Neural crest cell (in vitro differentiated cells): ENCODE data around the gene LMCD1. TPM values are rescaled to one million over a fixed set of nuclear protein-coding genes. Genes with fewer than 3 reads are reported as not detected.

ENCODE experiments used
- DNase-seq: peaks from one replicate; pipeline ENCODE4 v3.0.0; 2021; ENCODE audit warnings: low read depth, mixed read lengths, low spot score
- H3K27ac Mint-ChIP-seq: one replicate; pipeline ENCODE4 v1.8.0; 2021; ENCODE audit warnings: mild to moderate bottlenecking, mixed read lengths; ENCODE audit not compliant: unreplicated experiment
- H3K27me3 Mint-ChIP-seq: 2 replicates; pipeline ENCODE4 v1.8.0; 2021; ENCODE audit warnings: low read depth, mild to moderate bottlenecking, mixed read lengths
- H3K36me3 Mint-ChIP-seq: 2 replicates; pipeline ENCODE4 v1.8.0; 2021; ENCODE audit warnings: low read depth, mild to moderate bottlenecking, mixed read lengths
- H3K4me1 Mint-ChIP-seq: 2 replicates; pipeline ENCODE4 v1.8.0; 2021; ENCODE audit warnings: mixed read lengths
- H3K4me3 Mint-ChIP-seq: one replicate; pipeline ENCODE4 v1.8.0; 2021; ENCODE audit warnings: mild to moderate bottlenecking, mixed read lengths
- H3K9me3 Mint-ChIP-seq: 2 replicates; pipeline ENCODE4 v1.8.0; 2021; ENCODE audit warnings: mixed read lengths
- CTCF ChIP-seq: fragments of 200-600 bp; sonication (generic); conservative IDR thresholded peaks from 2 replicates; pipeline ENCODE4 v1.5.0; 2021; ENCODE audit warnings: antibody characterized with exemption, mild to moderate bottlenecking
- total RNA-seq: library from RNA; stranded (reverse); gene quantifications from 2 replicates; pipeline ENCODE4 v1.2.1, GENCODE V29; 2021

Gene LMCD1
- total RNA-seq, 1 donor from 2014 or later, result 28.4 TPM

GRCh38 chr3:8540456-8540855 lies 38.8 kb downstream of the LMCD1 start:
- Mint-ChIP-seq H3K4me1 (peaks cover 9% of the 10 kb centered on the region), H3K27ac (no peak overlapping the region), H3K27me3 (no peaks in the 10 kb centered on the region), H3K9me3 (no peaks in the 10 kb centered on the region), H3K4me3 (no peak overlapping the region), H3K36me3 (peaks cover 23% of the 10 kb centered on the region)
- DNase-seq, result no peak
- TF ChIP-seq CTCF, result no peak

GRCh38 chr3:8541486-8541885 lies 39.9 kb downstream of the LMCD1 start:
- no peak for TF ChIP-seq CTCF
- DNase-seq, result no peak
- Mint-ChIP-seq H3K27ac (no peak overlapping the region), H3K4me3 (no peak overlapping the region), H3K36me3 (peaks cover 21% of the 10 kb centered on the region), H3K9me3 (no peaks in the 10 kb centered on the region), H3K4me1 (peaks cover 4% of the 10 kb centered on the region), H3K27me3 (no peaks in the 10 kb centered on the region)

- H3K4me3 Mint-ChIP-seq, result no peak overlapping the region
- no peak overlapping the region for H3K27ac Mint-ChIP-seq
- DNase-seq, result no peak
- H3K9me3 Mint-ChIP-seq, result no peaks in the 10 kb centered on the region
- no peak for TF ChIP-seq CTCF
- no peaks in the 10 kb centered on the region for H3K27me3 Mint-ChIP-seq
- H3K4me1 Mint-ChIP-seq, result peaks cover 4% of the 10 kb centered on the region
- H3K36me3 Mint-ChIP-seq, result peaks cover 20% of the 10 kb centered on the region
Observed at GRCh38 chr3:8542190-8543135, 40.8 kb downstream of the LMCD1 start.

- Mint-ChIP-seq H3K4me3 (no peak overlapping the region), H3K27me3 (no peaks in the 10 kb centered on the region), H3K9me3 (no peaks in the 10 kb centered on the region), H3K4me1 (peaks cover 26% of the 10 kb centered on the region), H3K27ac (peak overlapping the region; percentile 15), H3K36me3 (peaks cover 15% of the 10 kb centered on the region)
- DNase-seq, result no peak
- TF ChIP-seq CTCF, result no peak
Observed at GRCh38 chr3:8546609-8547008, 45.0 kb downstream of the LMCD1 start.

GRCh38 chr3:8548502-8549275 lies 47.1 kb downstream of the LMCD1 start:
- Mint-ChIP-seq H3K36me3 (peaks cover 14% of the 10 kb centered on the region), H3K9me3 (no peaks in the 10 kb centered on the region), H3K4me3 (no peak overlapping the region), H3K27ac (peak overlapping the region; percentile 24), H3K27me3 (no peaks in the 10 kb centered on the region), H3K4me1 (peaks cover 26% of the 10 kb centered on the region)
- DNase-seq, result no peak
- TF ChIP-seq CTCF, result no peak
